Endothelial cell of umbilical vein (primary cell): ENCODE data around the gene OLFM2.

Experiments used
- JUN ChIP-seq: IDR thresholded peaks from 2 replicates; pipeline ENCODE4 v1.6.1; 2011; ENCODE audit warnings: borderline replicate concordance, low read depth; ENCODE audit not compliant: insufficient read length, insufficient read depth
- MYC ChIP-seq: IDR thresholded peaks from one replicate; pipeline ENCODE4 v1.6.1; 2011; ENCODE audit warnings: mild to moderate bottlenecking, low read depth, low read length
- TF ChIP-seq, protein P1 (sequence below), 2 donors: IDR thresholded peaks; 1 replicate in 1 of 2; 2 replicates in 1 of 2; pipeline ENCODE4 v1.5.1; 2011; ENCODE audit warnings: low read length in 2 of 2, mild to moderate bottlenecking in 2 of 2, moderate library complexity in 2 of 2, control low read depth in 1 of 2, inconsistent platforms in 1 of 2, low read depth in 1 of 2; ENCODE audit not compliant: insufficient read depth in 1 of 2; ENCODE audit errors: extremely low read depth in 1 of 2

DNA sequence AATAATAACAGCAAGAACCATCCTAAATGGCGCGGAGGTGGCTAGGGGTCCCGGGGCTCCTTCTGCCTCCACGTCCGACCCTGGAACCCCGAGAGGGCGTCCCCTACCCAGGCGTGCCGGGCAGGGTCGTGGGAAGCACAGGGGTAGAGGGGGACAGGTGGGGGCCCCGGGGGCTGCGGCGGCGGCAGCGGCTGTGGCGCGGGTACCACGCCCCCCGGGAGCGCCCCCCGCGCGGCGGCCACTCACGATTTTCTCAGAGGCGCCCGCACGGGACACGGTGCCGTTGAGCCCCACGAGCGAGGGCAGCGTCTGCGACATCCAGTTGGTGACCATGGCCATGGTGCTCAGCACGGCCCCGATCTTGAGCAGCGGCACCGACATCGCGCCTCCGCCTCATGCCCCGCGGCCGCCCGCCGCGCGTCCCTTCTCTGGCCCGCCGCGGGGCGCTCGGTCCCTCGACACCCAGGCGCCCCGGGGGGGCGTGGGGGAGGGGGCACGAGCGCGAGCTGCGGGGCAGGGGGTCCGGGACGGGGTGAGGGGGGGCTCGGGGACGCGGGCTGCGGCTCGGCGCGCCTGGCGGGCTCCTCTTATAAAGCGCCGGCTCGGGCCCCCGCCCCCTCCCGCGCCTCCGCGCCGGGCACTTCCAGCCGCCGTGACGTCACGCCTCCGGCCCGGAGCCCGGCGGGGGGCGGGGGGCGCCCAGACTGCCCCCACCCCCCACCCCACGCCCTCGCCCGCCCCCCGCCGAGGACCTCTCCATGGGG, 22.9 kb downstream of the OLFM2 start:
- TF ChIP-seq MYC (no peak), JUN (no peak)
- TF ChIP-seq, protein P1, sequence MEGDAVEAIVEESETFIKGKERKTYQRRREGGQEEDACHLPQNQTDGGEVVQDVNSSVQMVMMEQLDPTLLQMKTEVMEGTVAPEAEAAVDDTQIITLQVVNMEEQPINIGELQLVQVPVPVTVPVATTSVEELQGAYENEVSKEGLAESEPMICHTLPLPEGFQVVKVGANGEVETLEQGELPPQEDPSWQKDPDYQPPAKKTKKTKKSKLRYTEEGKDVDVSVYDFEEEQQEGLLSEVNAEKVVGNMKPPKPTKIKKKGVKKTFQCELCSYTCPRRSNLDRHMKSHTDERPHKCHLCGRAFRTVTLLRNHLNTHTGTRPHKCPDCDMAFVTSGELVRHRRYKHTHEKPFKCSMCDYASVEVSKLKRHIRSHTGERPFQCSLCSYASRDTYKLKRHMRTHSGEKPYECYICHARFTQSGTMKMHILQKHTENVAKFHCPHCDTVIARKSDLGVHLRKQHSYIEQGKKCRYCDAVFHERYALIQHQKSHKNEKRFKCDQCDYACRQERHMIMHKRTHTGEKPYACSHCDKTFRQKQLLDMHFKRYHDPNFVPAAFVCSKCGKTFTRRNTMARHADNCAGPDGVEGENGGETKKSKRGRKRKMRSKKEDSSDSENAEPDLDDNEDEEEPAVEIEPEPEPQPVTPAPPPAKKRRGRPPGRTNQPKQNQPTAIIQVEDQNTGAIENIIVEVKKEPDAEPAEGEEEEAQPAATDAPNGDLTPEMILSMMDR (IDR thresholded peaks at IDR 0.05; ENCODE audit: extremely low read depth in 1 of 2, insufficient read depth in 1 of 2, low read depth in 1 of 2, low read length in 2 of 2): no peak
